Activated T-cell treated with anti-CD3 and anti-CD28 coated beads, Interleukin-2, amount 50 U/mL, for 48 hours (primary cell): ENCODE measurements around the gene SGSM2.

Source experiments
- DNase-seq, 2 experiments: peaks; one replicate each; pipeline ENCODE4 v3.0.0-alpha.2; 2020

SGSM2 gene

GRCh38 chr17:2427215-2427614 is 89.9 kb downstream of the SGSM2 start:
- DNase-seq = no peak

- no peak for DNase-seq
Measured at GRCh38 chr17:2427910-2428309, 90.6 kb downstream of the SGSM2 start.
